GM15510 (cell line): ENCODE results near the gene HOGA1.

Source experiments
- POLR2A ChIP-seq: IDR thresholded peaks from 3 replicates; pipeline ENCODE4 v1.6.1; 2011; ENCODE audit warnings: borderline replicate concordance; ENCODE audit not compliant: insufficient read length; ENCODE audit errors: extremely low read depth

HOGA1 gene

DNA sequence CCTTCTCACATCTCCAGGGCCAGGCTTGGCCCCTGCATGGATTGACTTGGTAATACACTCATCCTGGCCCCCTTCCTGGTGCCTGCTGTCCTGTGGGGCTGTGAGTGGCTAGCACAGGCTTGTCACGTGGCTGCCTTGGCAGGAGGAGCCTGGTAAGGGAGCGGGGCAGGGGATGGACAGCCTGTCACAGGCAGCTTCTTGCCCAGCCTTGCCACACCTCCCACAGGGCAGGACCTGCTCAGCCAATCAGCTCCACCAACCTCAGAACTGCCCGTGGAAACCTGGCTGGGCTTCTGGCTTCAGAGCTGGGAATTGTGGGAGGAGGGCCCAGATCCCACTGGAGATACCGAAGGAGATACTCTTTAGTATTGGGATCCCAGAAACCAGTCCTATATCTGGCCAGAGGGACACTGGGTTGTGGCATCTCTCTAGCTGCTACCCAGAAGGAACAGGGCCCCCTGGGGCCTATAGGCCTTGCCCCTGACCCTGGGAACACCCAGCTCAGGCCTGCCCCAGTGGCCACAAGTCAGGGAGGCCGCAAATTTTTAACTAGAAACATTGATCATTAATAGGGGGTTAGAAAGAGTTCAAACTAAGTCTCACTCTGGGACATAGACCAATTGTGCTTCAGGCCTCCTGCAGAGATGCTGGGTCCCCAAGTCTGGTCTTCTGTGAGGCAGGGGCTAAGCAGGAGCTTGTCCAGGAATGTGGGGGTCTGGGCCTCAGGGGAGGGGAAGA is at the start of gene HOGA1:
Gene HOGA1, plus strand, starts transcription at position 330 of the 738 bp plus-strand sequence. Its CDS starts 315 bp downstream, at position 645.
- no peak for TF ChIP-seq POLR2A

GRCh38 chr10:97534746-97535367 is 49.3 kb upstream of the HOGA1 start:
- TF ChIP-seq POLR2A: no peak

DNA sequence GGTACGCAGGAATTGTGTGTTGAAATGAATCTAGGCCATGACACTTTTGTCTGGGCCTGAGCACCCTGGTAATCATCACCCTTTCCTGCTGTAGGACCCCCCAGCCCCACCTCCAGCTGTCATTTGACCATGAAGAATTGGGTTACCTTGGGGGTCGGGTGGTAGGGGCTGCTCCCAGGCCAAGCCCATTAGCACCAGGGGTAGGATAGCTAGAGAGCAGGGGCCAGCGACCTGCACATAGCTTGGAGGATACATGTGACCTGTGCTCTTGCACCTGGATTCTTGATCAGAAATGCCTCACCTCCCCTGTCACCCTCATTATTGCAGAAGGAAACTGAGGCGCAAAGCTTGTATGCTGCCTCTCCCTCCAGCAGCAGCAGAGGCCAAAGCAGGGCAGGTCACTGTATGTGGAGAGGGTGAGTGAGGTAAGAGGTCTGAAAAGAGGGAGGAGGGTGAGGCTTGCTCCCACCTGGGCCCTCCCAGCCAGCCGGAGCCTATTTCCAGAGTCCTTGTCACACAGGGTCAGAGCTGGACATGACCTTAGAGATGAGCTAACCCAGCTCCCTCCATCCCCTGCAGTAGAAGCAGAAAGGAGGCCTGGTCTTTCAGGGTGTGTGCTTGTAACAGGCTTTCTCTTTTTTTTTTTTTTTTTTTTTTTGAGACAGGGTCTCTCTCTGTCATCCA is 46.9 kb upstream of the HOGA1 start:
- no peak for TF ChIP-seq POLR2A

- no peak for TF ChIP-seq POLR2A
Observed at GRCh38 chr10:97538411-97538810, 45.8 kb upstream of the HOGA1 start.

- no peak for TF ChIP-seq POLR2A
Observed at GRCh38 chr10:97538839-97539238, 45.4 kb upstream of the HOGA1 start.

GRCh38 chr10:97539523-97540200 is 44.5 kb upstream of the HOGA1 start:
- TF ChIP-seq POLR2A: no peak

DNA sequence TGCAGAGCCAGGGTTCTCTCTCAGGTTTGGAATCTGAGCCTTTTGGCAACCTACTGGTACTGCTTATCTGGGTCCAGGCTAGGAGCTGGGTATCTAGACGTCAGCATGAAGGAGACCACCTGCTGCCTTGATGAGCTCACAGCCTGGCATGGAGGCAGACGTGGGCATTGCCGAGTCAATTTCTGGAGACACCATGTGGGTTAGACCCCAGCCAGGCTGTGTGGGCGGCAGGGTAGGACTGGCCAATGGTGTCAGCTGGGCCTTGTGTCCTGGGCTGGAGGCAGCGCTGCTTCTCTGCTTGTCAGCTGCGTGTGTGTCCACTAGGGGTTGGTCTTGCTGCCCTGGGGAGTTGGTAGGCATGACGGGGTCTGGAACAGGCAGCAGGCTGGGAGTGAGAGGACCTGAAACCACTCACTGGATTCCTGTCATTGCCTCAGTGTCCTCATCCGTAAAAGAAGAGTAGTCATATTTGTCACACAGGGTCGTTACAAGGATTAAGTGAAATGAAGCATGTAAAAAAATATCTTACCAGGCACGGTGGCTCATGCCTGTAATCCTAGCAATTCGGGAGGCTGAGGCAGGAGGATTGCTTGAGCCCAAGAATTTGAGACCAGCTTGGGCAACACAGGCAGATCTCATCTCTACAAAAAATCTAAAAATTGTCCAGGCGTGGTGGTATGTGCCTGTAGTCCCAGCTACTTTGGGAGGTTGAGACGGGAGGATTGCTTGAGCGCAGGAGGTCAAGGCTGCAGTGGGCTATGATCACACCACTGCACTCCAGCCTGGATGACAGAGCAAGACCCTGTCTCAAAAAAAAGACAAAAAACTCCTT is 43.3 kb upstream of the HOGA1 start:
- TF ChIP-seq POLR2A: no peak

- no peak for TF ChIP-seq POLR2A
Observed at GRCh38 chr10:97542169-97543024, 41.8 kb upstream of the HOGA1 start.

- TF ChIP-seq POLR2A: no peak
Observed at GRCh38 chr10:97543025-97543546, 41.1 kb upstream of the HOGA1 start.

GRCh38 chr10:97546456-97547270 is 37.5 kb upstream of the HOGA1 start:
- TF ChIP-seq POLR2A: no peak

- no peak for TF ChIP-seq POLR2A
Observed at GRCh38 chr10:97547271-97547600, 37.0 kb upstream of the HOGA1 start.

DNA sequence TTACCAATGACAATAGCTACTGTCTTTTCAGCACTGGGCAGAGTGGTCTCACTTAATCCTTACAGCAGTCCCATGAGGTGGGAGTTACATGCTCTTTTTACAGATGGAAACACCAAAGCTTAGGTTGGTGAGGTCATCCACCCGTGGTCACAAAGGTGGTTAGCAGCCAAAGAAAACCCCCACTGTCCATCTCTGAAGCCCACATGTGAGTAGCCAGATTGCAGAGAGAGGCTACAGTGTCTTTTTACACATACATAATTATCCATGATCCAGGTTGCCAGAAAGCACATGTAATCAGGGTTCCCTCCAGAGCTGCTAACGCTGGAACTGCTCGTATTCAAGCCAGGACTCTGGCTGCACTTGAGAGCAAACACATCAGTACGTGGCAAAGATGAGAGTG is 36.2 kb upstream of the HOGA1 start:
- TF ChIP-seq POLR2A: no peak

DNA sequence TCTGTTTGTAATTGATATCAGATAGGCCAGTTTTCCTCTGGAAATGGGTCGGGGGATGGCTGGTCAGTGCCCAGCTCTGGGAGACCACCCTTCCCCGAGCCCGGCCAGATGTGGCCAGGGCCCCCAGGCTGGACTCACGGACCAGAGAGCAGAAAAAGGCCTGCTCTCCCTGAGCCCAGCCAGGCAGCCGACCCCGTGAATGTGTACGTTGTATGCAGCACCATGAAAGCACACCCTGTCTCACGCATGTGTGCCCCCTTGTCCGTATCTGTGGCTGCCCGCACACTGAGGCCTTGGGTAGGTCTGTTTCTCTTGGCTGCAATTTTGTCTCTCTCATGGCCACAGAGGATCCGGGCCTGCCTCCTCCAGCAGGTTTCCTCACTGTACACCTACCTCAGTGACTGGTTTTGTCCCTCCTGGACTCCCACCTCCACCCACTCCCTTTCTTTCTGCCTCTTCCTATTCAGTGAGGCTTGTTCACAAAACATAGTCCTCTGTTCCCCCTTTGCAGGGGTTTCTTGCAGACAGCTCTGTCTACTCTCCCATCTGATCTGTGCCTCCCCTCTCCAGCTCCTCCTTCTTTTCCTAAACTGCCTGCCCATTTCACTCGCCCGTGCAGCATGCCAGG is 35.2 kb upstream of the HOGA1 start:
- no peak for TF ChIP-seq POLR2A
